H1 (cell line): ENCODE data around the gene CCBE1. TPM values are rescaled to one million over a fixed set of nuclear protein-coding genes. Genes with fewer than 3 reads are reported as not detected.
A peak's percentile ranks its signal among the peaks of the same experiment; 100 is the strongest.

Experiments
- CTCF ChIA-PET: fragments of 300-600 bp; sonication (Branson Sonifier 250); formaldehyde crosslinking; loops from one replicate; lab custom pipeline; 2021; ENCODE audit not compliant: partially characterized antibody; lab: Charles Lee
- POLR2A ChIA-PET: fragments of 300-600 bp; sonication (Branson Sonifier 250); formaldehyde crosslinking; loops from one replicate; lab custom pipeline; 2021; ENCODE audit warnings: inconsistent platforms; ENCODE audit not compliant: partially characterized antibody; lab: Charles Lee
- DNase-seq, 2 experiments: peaks; one replicate each; pipeline versions ENCODE4 v3.0.0 to v3.0.0-alpha.2; 2010 to 2022; ENCODE audit warnings: low spot score in 2 of 2, low read depth in 1 of 2, mixed read lengths in 1 of 2
- FAIRE-seq: peaks from 2 replicates; lab custom pipeline; 2011; peaks lifted over from hg19 to GRCh38; lab: Jason Lieb, UNC
- H2AFZ ChIP-seq: 2 replicates; pipeline ENCODE4 v1.8.1; 2012; ENCODE audit warnings: low read length, inconsistent platforms
- H2AK5ac ChIP-seq: 2 replicates; pipeline ENCODE4 v1.6.1; 2013; ENCODE audit warnings: low read depth, low read length
- H2BK120ac ChIP-seq: replicated peaks from 2 replicates; pipeline ENCODE3; 2013; ENCODE audit warnings: low read depth, low read length, inconsistent platforms
- H2BK12ac ChIP-seq: 2 replicates; pipeline ENCODE4 v1.6.1; 2013; ENCODE audit warnings: low read depth, low read length
- H2BK15ac ChIP-seq: 2 replicates; pipeline ENCODE4 v1.6.1; 2013; ENCODE audit warnings: low read length
- H2BK20ac ChIP-seq: 2 replicates; pipeline ENCODE4 v1.6.1; 2013; ENCODE audit warnings: low read length
- H2BK5ac ChIP-seq: 2 replicates; pipeline ENCODE4 v1.6.1; 2013; ENCODE audit warnings: low read depth, low read length
- H3K14ac ChIP-seq: 2 replicates; pipeline ENCODE4 v1.6.1; 2013; ENCODE audit warnings: inconsistent platforms; ENCODE audit not compliant: insufficient read length
- H3K18ac ChIP-seq: 2 replicates; pipeline ENCODE4 v1.6.1; 2013; ENCODE audit warnings: low read length; ENCODE audit errors: extremely low read depth
- H3K23ac ChIP-seq: 2 replicates; pipeline ENCODE4 v1.6.1; 2013; ENCODE audit warnings: inconsistent platforms; ENCODE audit not compliant: insufficient read length
- H3K23me2 ChIP-seq: 2 replicates; pipeline ENCODE4 v1.6.1; 2013; ENCODE audit warnings: low read depth, low read length
- H3K27ac ChIP-seq: 2 replicates; pipeline ENCODE4 v1.6.1; 2011; ENCODE audit warnings: low read depth, low read length, inconsistent platforms
- H3K27me3 ChIP-seq, 4 experiments: replicated peaks in 1 of 4; 1 replicate in 1 of 4; 2 replicates in 3 of 4; pipeline versions ENCODE4 v1.6.1 to v1.8.1; 2011 to 2013; ENCODE audit warnings: low read length in 3 of 4, mild to moderate bottlenecking in 3 of 4, inconsistent platforms in 2 of 4, mixed read lengths in 2 of 4, moderate library complexity in 1 of 4; ENCODE audit not compliant: control insufficient read depth in 3 of 4, insufficient read depth in 3 of 4; ENCODE audit errors: extremely low read depth in 1 of 4
- H3K36me3 ChIP-seq, 4 experiments: 2 replicates each; pipeline versions ENCODE4 v1.6.1 to v1.8.1; 2011 to 2013; ENCODE audit warnings: mild to moderate bottlenecking in 4 of 4, low read length in 3 of 4, moderate library complexity in 2 of 4, control low read depth in 1 of 4, inconsistent platforms in 1 of 4; ENCODE audit not compliant: insufficient read depth in 4 of 4, control insufficient read depth in 2 of 4
- H3K4ac ChIP-seq: replicated peaks from 2 replicates; pipeline ENCODE3; 2013; ENCODE audit warnings: low read length, low read depth, mixed read lengths, inconsistent platforms; ENCODE audit not compliant: insufficient read length
- H3K4me1 ChIP-seq, 4 experiments: replicated peaks in 1 of 4; 1 replicate in 1 of 4; 2 replicates in 3 of 4; pipeline versions ENCODE4 v1.6.1 to v1.8.1; 2011 to 2013; ENCODE audit warnings: low read length in 3 of 4, inconsistent platforms in 2 of 4, mixed read lengths in 1 of 4; ENCODE audit not compliant: insufficient read depth in 4 of 4, control insufficient read depth in 3 of 4
- H3K4me2 ChIP-seq, 2 experiments: 2 replicates each; pipeline versions ENCODE4 v1.6.1 to v1.8.1; 2011 to 2013; ENCODE audit warnings: low read depth in 2 of 2, low read length in 2 of 2, control low read depth in 1 of 2, inconsistent platforms in 1 of 2, mild to moderate bottlenecking in 1 of 2; ENCODE audit not compliant: insufficient read depth in 1 of 2
- H3K4me3 ChIP-seq, 4 experiments: fragments of 200-600, 300-600 bp in 1 of 4; sonication (generic), shearing (Covaris generic), sonication (Bioruptor Twin) in 1 of 4; 2 replicates each; pipeline versions ENCODE4 v1.5.1 to v1.8.1; 2011 to 2016; ENCODE audit warnings: low read length in 4 of 4, low read depth in 3 of 4, control low read depth in 2 of 4, inconsistent platforms in 2 of 4, mild to moderate bottlenecking in 2 of 4, mixed read lengths in 1 of 4, moderate library complexity in 1 of 4; ENCODE audit not compliant: insufficient read depth in 2 of 4; ENCODE audit errors: extremely low read depth in 1 of 4
- H3K56ac ChIP-seq: replicated peaks from 2 replicates; pipeline ENCODE3; 2013; ENCODE audit warnings: low read depth, mild to moderate bottlenecking, mixed read lengths, low read length, inconsistent platforms; ENCODE audit not compliant: insufficient read length
- H3K79me1 ChIP-seq: 2 replicates; pipeline ENCODE4 v1.6.1; 2013; ENCODE audit warnings: low read depth, low read length, control low read depth
- H3K79me2 ChIP-seq, 2 experiments: 2 replicates each; pipeline versions ENCODE4 v1.6.1 to v1.8.1; 2012 to 2013; ENCODE audit warnings: low read length in 2 of 2, mild to moderate bottlenecking in 2 of 2, inconsistent platforms in 1 of 2; ENCODE audit not compliant: insufficient read depth in 2 of 2, control insufficient read depth in 1 of 2
- H3K9ac ChIP-seq, 4 experiments: replicated peaks in 1 of 4; 1 replicate in 1 of 4; 2 replicates in 3 of 4; pipeline versions ENCODE4 v1.6.1 to v1.8.1; 2011 to 2013; ENCODE audit warnings: low read depth in 3 of 4, low read length in 3 of 4, control low read depth in 2 of 4, mild to moderate bottlenecking in 2 of 4, moderate library complexity in 2 of 4, inconsistent platforms in 1 of 4; ENCODE audit errors: extremely low read depth in 1 of 4
- H3K9me3 ChIP-seq, 2 experiments: 2 replicates each; pipeline versions ENCODE4 v1.6.1 to v1.8.1; 2012 to 2013; ENCODE audit warnings: mild to moderate bottlenecking in 2 of 2, moderate library complexity in 2 of 2, control low read depth in 1 of 2, inconsistent platforms in 1 of 2, low read depth in 1 of 2, low read length in 1 of 2, mixed read lengths in 1 of 2; ENCODE audit not compliant: insufficient read depth in 2 of 2
- H4K20me1 ChIP-seq, 2 experiments: replicated peaks in 1 of 2; 2 replicates each; pipeline versions ENCODE3 to v1.8.1; 2011 to 2013; ENCODE audit warnings: inconsistent platforms in 2 of 2, low read length in 2 of 2, mild to moderate bottlenecking in 1 of 2; ENCODE audit not compliant: insufficient read depth in 2 of 2, control insufficient read depth in 1 of 2
- H4K5ac ChIP-seq: 2 replicates; pipeline ENCODE4 v1.6.1; 2013; ENCODE audit warnings: low read length, low read depth, mixed read lengths, inconsistent platforms; ENCODE audit not compliant: insufficient read length
- H4K8ac ChIP-seq: 2 replicates; pipeline ENCODE4 v1.8.0; 2013; ENCODE audit warnings: mild to moderate bottlenecking, moderate library complexity, low read length, inconsistent platforms; ENCODE audit not compliant: insufficient read depth; ENCODE audit errors: extremely low read depth
- H4K91ac ChIP-seq: replicated peaks from 2 replicates; pipeline ENCODE3; 2013; ENCODE audit warnings: low read length, mixed read lengths, inconsistent platforms; ENCODE audit not compliant: insufficient read length
- ASH2L ChIP-seq: fragments of 200-600, 300-600 bp; sonication (generic); IDR thresholded peaks from one replicate; pipeline ENCODE4 v1.7.1; 2017; ENCODE audit warnings: low read length
- BCL11A ChIP-seq, 2 experiments: IDR thresholded peaks; one replicate each; pipeline ENCODE4 v1.6.1; 2011; ENCODE audit warnings: low read depth in 2 of 2, low read length in 2 of 2, mild to moderate bottlenecking in 2 of 2
- CBX5 ChIP-seq: fragments of 300-800, 300-1000 bp; sonication (generic); IDR thresholded peaks from 2 replicates; pipeline ENCODE4 v1.7.1; 2016; ENCODE audit warnings: antibody characterized with exemption, low read length, low read depth
- CEBPB ChIP-seq: IDR thresholded peaks from 2 replicates; pipeline ENCODE4 v1.6.1; 2012; ENCODE audit warnings: low read depth, low read length
- EP300 ChIP-seq, 2 experiments: IDR thresholded peaks; 1 replicate in 1 of 2; 2 replicates in 1 of 2; pipeline ENCODE4 v1.6.1; 2011 to 2012; ENCODE audit warnings: low read depth in 2 of 2, low read length in 2 of 2, mild to moderate bottlenecking in 2 of 2, borderline replicate concordance in 1 of 2, inconsistent platforms in 1 of 2, moderate library complexity in 1 of 2
- HDAC2 ChIP-seq, 2 experiments: fragments of 300-600 bp in 1 of 2; sonication (generic) in 1 of 2; IDR thresholded peaks; 2 replicates each; pipeline ENCODE4 v1.6.1; 2011 to 2012; ENCODE audit warnings: low read depth in 2 of 2, low read length in 2 of 2, mild to moderate bottlenecking in 2 of 2, moderate library complexity in 2 of 2, borderline replicate concordance in 1 of 2, inconsistent platforms in 1 of 2
- NANOG ChIP-seq: IDR thresholded peaks from 2 replicates; pipeline ENCODE4 v1.6.1; 2011; ENCODE audit warnings: low read length, low read depth, mild to moderate bottlenecking, inconsistent platforms; ENCODE audit not compliant: insufficient read depth, poor library complexity, severe bottlenecking
- NRF1 ChIP-seq: IDR thresholded peaks from 2 replicates; pipeline ENCODE4 v1.6.1; 2011; ENCODE audit warnings: mild to moderate bottlenecking, low read depth, low read length, improper control_type of control experiment
- PHF8 ChIP-seq: fragments of 200-600 bp; sonication (generic); conservative IDR thresholded peaks from 2 replicates; pipeline ENCODE4 v1.7.1; 2012; ENCODE audit warnings: low read depth, mild to moderate bottlenecking, inconsistent platforms, low read length, moderate library complexity
- SUZ12 ChIP-seq: fragments of 200-600 bp; sonication (generic); IDR thresholded peaks from 2 replicates; pipeline ENCODE4 v1.6.1; 2012; ENCODE audit warnings: mild to moderate bottlenecking, inconsistent platforms, low read length, moderate library complexity, mixed read lengths
- WGBS, 2 experiments: shearing (Covaris generic) in 1 of 2; methylation state at CpG; one replicate each; pipeline versions ENCODE4 v1.1.6 to v1.1.7; 2013 to 2015; ENCODE audit warnings: low lambda C conversion rate in 2 of 2, mixed read lengths in 2 of 2, inconsistent platforms in 1 of 2, low coverage in 1 of 2, missing lambda C conversion rate in 1 of 2; ENCODE audit not compliant: insufficient replicate concordance in 2 of 2, insufficient coverage in 1 of 2, insufficient read length in 1 of 2; ENCODE audit errors: extremely low coverage in 1 of 2, missing lambda C conversion rate in 1 of 2; 5-methylcytosine and 5-hydroxymethylcytosine counted together
- polyA plus RNA-seq, 7 experiments: library from polyadenylated mRNA; depleted of rRNA in 3 of 7; stranded (reverse) in 5 of 7; unstranded in 2 of 7; fragments of >200 nt in 5 of 7; fragments of 200-250 nt in 2 of 7; gene quantifications; 1 replicate in 5 of 7; 2 replicates in 1 of 7; 4 replicates in 1 of 7; pipeline versions ENCODE4 v1.2.1 to v1.2.3, GENCODE V29; 2011 to 2013; ENCODE audit warnings: missing spikeins in 2 of 7, mixed read lengths in 2 of 7
- total RNA-seq: library from RNA; stranded (reverse); fragmentation: NEBNext Ultra II Directional; extraction: Animal tissue kit (Norgen Biotek cat#: 25700); gene quantifications from 2 replicates; pipeline ENCODE4 v1.2.1, GENCODE V29; 2021
- TF ChIP-seq, protein P1 (sequence below): IDR thresholded peaks from 2 replicates; pipeline ENCODE4 v1.6.1; 2012; ENCODE audit warnings: low read length, inconsistent platforms

Gene CCBE1
- total and polyA plus RNA-seq, 2 of the 8 experiments (the other 6 are each of a cell fraction or from before 2014, with no cell fraction given), result 2.1 to 2.6 TPM

- peak overlapping the region in 1 of 4 experiments; percentile 80; a peak in 1 of 8 replicates for H3K4me3 ChIP-seq
- no peak overlapping the region for H3K56ac ChIP-seq
- H3K9me3 ChIP-seq, result no peaks in the 10 kb centered on the region
- DNase-seq, result no peak
- H3K4me1 ChIP-seq, result peaks cover 7 to 34% (median 17%) of the 10 kb centered on the region in 4 experiments
- peak overlapping the region; percentile 83 for H2BK15ac ChIP-seq
- no peak overlapping the region for H2BK120ac ChIP-seq
- no peak overlapping the region; the same call in 1 of the 2 replicates for H2AK5ac ChIP-seq
- ChIA-PET CTCF (interaction anchor here (2.4 kb wide), 1 partner anchor 128 kb away, joined by 8 read pairs; no protein-coding TSS in a partner anchor), POLR2A (no interaction called here)
- H3K4ac ChIP-seq, result no peak overlapping the region
- no peak overlapping the region for H3K23ac ChIP-seq
- H2BK20ac ChIP-seq, result peak overlapping the region; percentile 76; the same call in 1 of the 2 replicates
- H4K8ac ChIP-seq, result no peak overlapping the region
- H3K79me1 ChIP-seq, result no peaks in the 10 kb centered on the region
- no peak overlapping the region for H2AFZ ChIP-seq
- H3K4me2 ChIP-seq, result peak overlapping the region in 1 of 2 experiments; percentile 93; a peak in 1 of 4 replicates
- no peak for FAIRE-seq
- peaks cover 18% of the 10 kb centered on the region for H3K23me2 ChIP-seq
- H2BK5ac ChIP-seq, result 0 out of 2 replicates have a peak overlapping the region, but pooled peaks have one; percentile 17
- no peak overlapping the region for H4K5ac ChIP-seq
- no peak overlapping the region for H4K91ac ChIP-seq
- no peak overlapping the region for H3K18ac ChIP-seq
- 72% methylated on average over 8 of the region's 8 CpGs; no CpG with 5 or more reads in 1 of the 2 experiments for WGBS, 2 experiments
- no peaks in the 10 kb centered on the region for H3K79me2 ChIP-seq
- peaks cover 7 to 38% (median 31%) of the 10 kb centered on the region in 4 experiments for H3K27me3 ChIP-seq
- H4K20me1 ChIP-seq, result no peaks in the 10 kb centered on the region
- H3K36me3 ChIP-seq, result no peaks in the 10 kb centered on the region
- peak overlapping the region; percentile 18; the same call in 1 of the 2 replicates for H2BK12ac ChIP-seq
- H3K14ac ChIP-seq, result no peak overlapping the region
- H3K9ac ChIP-seq, result no peak overlapping the region
- no peak overlapping the region for H3K27ac ChIP-seq
- no peak for TF ChIP-seq CBX5
- TF ChIP-seq NANOG, result no peak
- no peak for TF ChIP-seq SUZ12
- TF ChIP-seq CEBPB, result no peak
- no peak for TF ChIP-seq NRF1
- TF ChIP-seq PHF8, result no peak
- no peak for TF ChIP-seq ASH2L
- TF ChIP-seq EP300 (IDR thresholded peaks at IDR 0.05; ENCODE audit: borderline replicate concordance in 1 of 2, low read depth in 2 of 2, low read length in 2 of 2), result no peak
- TF ChIP-seq, protein P1, sequence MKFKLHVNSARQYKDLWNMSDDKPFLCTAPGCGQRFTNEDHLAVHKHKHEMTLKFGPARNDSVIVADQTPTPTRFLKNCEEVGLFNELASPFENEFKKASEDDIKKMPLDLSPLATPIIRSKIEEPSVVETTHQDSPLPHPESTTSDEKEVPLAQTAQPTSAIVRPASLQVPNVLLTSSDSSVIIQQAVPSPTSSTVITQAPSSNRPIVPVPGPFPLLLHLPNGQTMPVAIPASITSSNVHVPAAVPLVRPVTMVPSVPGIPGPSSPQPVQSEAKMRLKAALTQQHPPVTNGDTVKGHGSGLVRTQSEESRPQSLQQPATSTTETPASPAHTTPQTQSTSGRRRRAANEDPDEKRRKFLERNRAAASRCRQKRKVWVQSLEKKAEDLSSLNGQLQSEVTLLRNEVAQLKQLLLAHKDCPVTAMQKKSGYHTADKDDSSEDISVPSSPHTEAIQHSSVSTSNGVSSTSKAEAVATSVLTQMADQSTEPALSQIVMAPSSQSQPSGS, result no peak
- no peak for TF ChIP-seq HDAC2 (IDR thresholded peaks at IDR 0.05; ENCODE audit: borderline replicate concordance in 1 of 2, low read depth in 2 of 2, low read length in 2 of 2)
- TF ChIP-seq BCL11A (IDR thresholded peaks at IDR 0.05; ENCODE audit: low read depth in 2 of 2, low read length in 2 of 2), result no peak
These were observed 1.7 kb downstream of the CCBE1 start for GRCh38 chr18:59695551-59695950.
